ENCODE data around the gene VGLL4. TPM values are rescaled to one million over a fixed set of nuclear protein-coding genes. Genes with fewer than 3 reads are reported as not detected.

Gene VGLL4
- total RNA-seq, 1 donor from 2014 or later, result 141 TPM

DNA sequence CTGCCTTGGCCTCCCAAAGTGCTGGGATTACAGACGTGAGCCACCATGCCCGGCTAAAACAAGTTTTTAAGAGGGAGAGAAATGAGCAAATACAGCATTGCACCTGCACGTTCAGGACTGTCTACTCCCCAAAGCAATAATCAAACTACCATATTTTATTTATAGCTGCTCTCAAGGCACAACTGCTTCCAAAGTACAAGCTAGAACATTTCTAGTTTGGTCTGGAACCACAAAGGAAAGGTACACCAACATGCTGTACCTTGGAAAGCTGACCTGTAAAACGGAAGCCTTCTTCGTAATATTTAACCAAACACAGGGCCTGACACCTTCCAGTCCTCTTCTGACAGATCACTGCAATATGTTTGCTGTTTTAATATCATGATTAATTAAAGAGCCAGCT, 14.5 kb upstream of the VGLL4 start:
- peaks cover 62% of the 10 kb centered on the region for H3K4me1 Mint-ChIP-seq (ENCODE audit: low read depth)
- H3K4me3 Mint-ChIP-seq (ENCODE audit: unreplicated experiment), result no peak overlapping the region
- no peak for DNase-seq (ENCODE audit: low spot score)
- H3K36me3 Mint-ChIP-seq (ENCODE audit: low read depth), result no peaks in the 10 kb centered on the region
- no peak overlapping the region for H3K27ac Mint-ChIP-seq (ENCODE audit: unreplicated experiment)
- peaks cover 5% of the 10 kb centered on the region for H3K9me3 Mint-ChIP-seq (ENCODE audit: low read depth)
- no peaks in the 10 kb centered on the region for H3K27me3 Mint-ChIP-seq (ENCODE audit: low read depth)
- TF ChIP-seq, protein P1, sequence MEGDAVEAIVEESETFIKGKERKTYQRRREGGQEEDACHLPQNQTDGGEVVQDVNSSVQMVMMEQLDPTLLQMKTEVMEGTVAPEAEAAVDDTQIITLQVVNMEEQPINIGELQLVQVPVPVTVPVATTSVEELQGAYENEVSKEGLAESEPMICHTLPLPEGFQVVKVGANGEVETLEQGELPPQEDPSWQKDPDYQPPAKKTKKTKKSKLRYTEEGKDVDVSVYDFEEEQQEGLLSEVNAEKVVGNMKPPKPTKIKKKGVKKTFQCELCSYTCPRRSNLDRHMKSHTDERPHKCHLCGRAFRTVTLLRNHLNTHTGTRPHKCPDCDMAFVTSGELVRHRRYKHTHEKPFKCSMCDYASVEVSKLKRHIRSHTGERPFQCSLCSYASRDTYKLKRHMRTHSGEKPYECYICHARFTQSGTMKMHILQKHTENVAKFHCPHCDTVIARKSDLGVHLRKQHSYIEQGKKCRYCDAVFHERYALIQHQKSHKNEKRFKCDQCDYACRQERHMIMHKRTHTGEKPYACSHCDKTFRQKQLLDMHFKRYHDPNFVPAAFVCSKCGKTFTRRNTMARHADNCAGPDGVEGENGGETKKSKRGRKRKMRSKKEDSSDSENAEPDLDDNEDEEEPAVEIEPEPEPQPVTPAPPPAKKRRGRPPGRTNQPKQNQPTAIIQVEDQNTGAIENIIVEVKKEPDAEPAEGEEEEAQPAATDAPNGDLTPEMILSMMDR (IDR thresholded peaks at IDR 0.05), result no peak

DNA sequence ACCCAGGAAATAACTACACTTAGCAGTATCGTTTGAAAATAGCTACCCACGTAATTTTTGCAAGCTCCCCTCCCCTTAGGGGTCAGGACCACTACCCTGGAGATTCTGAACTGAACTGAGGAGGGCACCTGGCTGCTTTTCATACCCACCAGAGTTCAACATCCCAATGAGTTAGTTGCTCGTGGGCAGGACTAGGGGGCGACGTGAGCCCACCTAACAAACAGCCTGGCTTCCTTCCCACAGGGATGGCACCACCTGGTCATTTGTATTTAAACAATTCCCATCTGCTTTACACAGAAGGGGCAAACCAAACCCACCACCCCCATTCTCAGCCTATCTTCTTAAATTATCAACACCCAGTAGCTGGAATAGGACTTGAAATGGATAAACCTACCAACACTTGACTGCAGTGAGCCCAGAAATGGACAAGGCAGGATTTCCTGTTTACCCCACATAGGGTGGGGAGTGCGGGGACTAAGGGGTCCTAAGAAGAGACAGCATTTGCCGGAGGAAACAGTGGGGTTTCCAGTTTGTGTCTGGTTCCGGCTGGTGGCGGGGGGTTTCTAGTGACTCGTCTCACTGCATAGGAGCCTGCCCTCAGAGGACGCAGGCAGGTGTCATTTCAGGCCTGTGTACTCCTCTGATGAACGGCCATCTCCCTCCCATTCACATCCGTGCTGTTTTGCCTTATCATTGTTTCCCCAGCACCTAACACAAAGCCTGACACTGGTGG, 11.6 kb upstream of the VGLL4 start:
- no peaks in the 10 kb centered on the region for H3K9me3 Mint-ChIP-seq (ENCODE audit: low read depth)
- TF ChIP-seq, protein P1 (IDR thresholded peaks at IDR 0.05), result peak; percentile 70
- H3K36me3 Mint-ChIP-seq (ENCODE audit: low read depth), result no peaks in the 10 kb centered on the region
- H3K27ac Mint-ChIP-seq (ENCODE audit: unreplicated experiment), result no peak overlapping the region
- DNase-seq (ENCODE audit: low spot score), result no peak
- H3K4me3 Mint-ChIP-seq (ENCODE audit: unreplicated experiment), result no peak overlapping the region
- no peaks in the 10 kb centered on the region for H3K27me3 Mint-ChIP-seq (ENCODE audit: low read depth)
- H3K4me1 Mint-ChIP-seq (ENCODE audit: low read depth), result peaks cover 57% of the 10 kb centered on the region

DNA sequence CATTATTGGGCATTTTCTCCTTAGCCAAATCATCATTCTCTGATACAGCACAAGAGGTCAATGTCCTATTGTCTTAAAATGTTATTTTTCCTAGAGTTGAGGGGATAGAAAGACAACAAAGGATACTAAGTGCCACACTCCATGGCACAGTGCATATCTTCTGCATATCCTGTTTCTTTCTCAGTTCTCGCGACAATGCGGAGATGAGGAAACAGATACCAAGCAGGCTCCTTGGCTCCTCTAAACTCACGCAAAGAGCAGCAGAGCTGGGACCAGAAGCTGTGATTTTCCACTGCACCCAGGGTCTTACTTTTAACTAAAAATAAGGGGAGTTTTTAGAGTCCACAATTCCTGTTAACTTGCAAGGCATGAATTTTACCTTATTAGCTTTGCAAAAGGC, 10.5 kb upstream of the VGLL4 start:
- H3K4me1 Mint-ChIP-seq (ENCODE audit: low read depth), result peaks cover 56% of the 10 kb centered on the region
- no peaks in the 10 kb centered on the region for H3K36me3 Mint-ChIP-seq (ENCODE audit: low read depth)
- H3K4me3 Mint-ChIP-seq (ENCODE audit: unreplicated experiment), result no peak overlapping the region
- no peak overlapping the region for H3K27ac Mint-ChIP-seq (ENCODE audit: unreplicated experiment)
- no peaks in the 10 kb centered on the region for H3K27me3 Mint-ChIP-seq (ENCODE audit: low read depth)
- DNase-seq (ENCODE audit: low spot score), result no peak
- TF ChIP-seq, protein P1 (IDR thresholded peaks at IDR 0.05), result no peak
- no peaks in the 10 kb centered on the region for H3K9me3 Mint-ChIP-seq (ENCODE audit: low read depth)

DNA sequence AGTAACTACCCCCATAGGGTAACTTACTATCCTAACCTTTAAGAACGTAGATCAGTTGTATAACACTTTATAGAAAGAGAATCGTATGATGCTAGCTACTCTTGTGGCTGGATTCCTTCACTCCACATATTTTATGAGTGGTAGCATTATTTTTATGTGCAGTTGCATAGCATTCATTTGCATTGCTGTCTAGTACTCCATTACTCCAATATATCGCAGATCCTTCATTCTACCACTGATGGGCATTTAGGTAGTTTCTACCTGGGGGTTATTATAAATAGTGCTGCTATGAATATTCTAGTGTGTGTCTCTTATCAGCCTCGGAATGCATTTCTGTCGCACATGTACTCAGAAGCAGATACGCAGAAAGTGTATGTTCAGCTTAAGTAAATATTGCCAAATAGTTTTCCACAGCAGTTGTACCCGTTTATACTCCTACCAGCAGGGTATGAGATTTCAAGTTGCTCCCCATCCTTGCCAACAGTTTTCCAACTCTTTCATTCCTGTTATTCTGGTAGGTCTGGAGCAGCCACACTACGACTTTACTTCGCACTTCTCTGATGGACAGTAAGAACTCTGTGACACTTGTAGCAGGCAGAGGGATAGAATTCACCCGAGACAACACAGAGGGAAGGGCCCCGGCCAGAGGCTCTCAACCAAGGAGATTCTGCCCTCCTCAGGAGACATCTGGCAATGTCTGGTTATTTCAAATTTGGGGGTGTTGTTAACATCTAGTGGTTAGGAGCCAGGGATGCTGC, 9.8 kb upstream of the VGLL4 start:
- Mint-ChIP-seq H3K27me3 (ENCODE audit: low read depth) (no peaks in the 10 kb centered on the region), H3K9me3 (ENCODE audit: low read depth) (no peaks in the 10 kb centered on the region), H3K27ac (ENCODE audit: unreplicated experiment) (peak overlapping the region; percentile 9), H3K4me1 (ENCODE audit: low read depth) (peaks cover 56% of the 10 kb centered on the region), H3K36me3 (ENCODE audit: low read depth) (no peaks in the 10 kb centered on the region), H3K4me3 (ENCODE audit: unreplicated experiment) (no peak overlapping the region)
- no peak for DNase-seq (ENCODE audit: low spot score)
- TF ChIP-seq, protein P1 (IDR thresholded peaks at IDR 0.05), result peak; percentile 24

DNA sequence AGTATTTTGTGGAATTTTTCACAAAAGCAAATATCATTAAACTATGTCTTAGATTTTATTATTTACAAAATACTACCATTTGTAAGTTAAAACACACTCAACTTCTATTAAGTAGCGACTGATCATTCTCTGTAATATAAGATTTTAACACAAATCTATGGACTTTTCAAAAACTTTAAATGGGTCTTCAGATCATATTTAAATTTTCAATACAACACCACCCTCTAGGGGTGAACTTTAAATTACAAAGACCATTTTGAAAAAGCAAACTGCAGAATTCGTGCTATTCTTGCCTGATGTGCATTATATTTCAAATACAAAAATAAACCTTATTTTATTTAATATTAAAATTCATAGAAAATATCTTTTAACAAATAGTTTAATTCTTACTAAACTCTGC, 8.2 kb upstream of the VGLL4 start:
- no peaks in the 10 kb centered on the region for H3K9me3 Mint-ChIP-seq (ENCODE audit: low read depth)
- TF ChIP-seq, protein P1 (IDR thresholded peaks at IDR 0.05), result peak; percentile 89
- no peak overlapping the region for H3K4me3 Mint-ChIP-seq (ENCODE audit: unreplicated experiment)
- no peak for DNase-seq (ENCODE audit: low spot score)
- H3K27me3 Mint-ChIP-seq (ENCODE audit: low read depth), result no peaks in the 10 kb centered on the region
- peak overlapping the region; percentile 32 for H3K27ac Mint-ChIP-seq (ENCODE audit: unreplicated experiment)
- no peaks in the 10 kb centered on the region for H3K36me3 Mint-ChIP-seq (ENCODE audit: low read depth)
- H3K4me1 Mint-ChIP-seq (ENCODE audit: low read depth), result peaks cover 66% of the 10 kb centered on the region
